Lung (tissue), 12 donors: Measurements from ENCODE around the gene WDR38. TPM values are rescaled to one million over a fixed set of nuclear protein-coding genes. Genes with fewer than 3 reads are reported as not detected.

Source experiments
- ATAC-seq: fragments of 200-7000 bp; cut with Tn5 transposase; one replicate; pipeline ENCODE4 v1.9.1; 2020; ENCODE audit warnings: moderate number of reproducible peaks; ENCODE audit not compliant: insufficient read depth, low FRiP score
- DNase-seq, 3 donors: peaks; one replicate each; pipeline ENCODE4 v3.0.0-alpha.2; 2013 to 2017
- H3K27ac ChIP-seq, 2 donors: one replicate each; pipeline ENCODE4 v1.5.1; 2013; ENCODE audit warnings: mild to moderate bottlenecking in 2 of 2, moderate library complexity in 2 of 2, control low read depth in 1 of 2, inconsistent platforms in 1 of 2, low read depth in 1 of 2, low read length in 1 of 2
- H3K27me3 ChIP-seq, 3 donors: one replicate each; pipeline ENCODE4 v1.5.1; 2013; ENCODE audit warnings: low read length in 2 of 3; ENCODE audit not compliant: control insufficient read depth in 3 of 3, insufficient read depth in 3 of 3
- H3K36me3 ChIP-seq, 4 donors: one replicate each; pipeline ENCODE4 v1.5.1; 2013; ENCODE audit warnings: low read length in 4 of 4, mild to moderate bottlenecking in 1 of 4, moderate library complexity in 1 of 4; ENCODE audit not compliant: control insufficient read depth in 4 of 4, insufficient read depth in 4 of 4
- H3K4me1 ChIP-seq, 5 donors: one replicate each; pipeline ENCODE4 v1.5.1; 2013; ENCODE audit warnings: low read length in 5 of 5, mild to moderate bottlenecking in 2 of 5, moderate library complexity in 1 of 5; ENCODE audit not compliant: control insufficient read depth in 5 of 5, insufficient read depth in 5 of 5
- H3K4me3 ChIP-seq: one replicate; pipeline ENCODE4 v1.5.1; 2013; ENCODE audit warnings: mild to moderate bottlenecking, control low read depth, moderate library complexity
- H3K9ac ChIP-seq, 2 donors: one replicate each; pipeline ENCODE4 v1.5.1; 2013; ENCODE audit warnings: low read length in 2 of 2, control low read depth in 1 of 2; ENCODE audit not compliant: insufficient read depth in 1 of 2
- H3K9me3 ChIP-seq, 4 donors: one replicate each; pipeline ENCODE4 v1.5.1; 2013; ENCODE audit warnings: low read length in 3 of 4, mild to moderate bottlenecking in 1 of 4, moderate library complexity in 1 of 4; ENCODE audit not compliant: control insufficient read depth in 4 of 4, insufficient read depth in 3 of 4
- CTCF ChIP-seq: IDR thresholded peaks from 2 replicates; pipeline ENCODE4 v1.5.1; 2012; ENCODE audit warnings: mild to moderate bottlenecking; ENCODE audit errors: control extremely low read depth, extremely low read depth
- WGBS, 2 donors: extraction: QIAGEN DNeasy Blood & Tissue Kit; methylation state at CpG; one replicate each; pipeline ENCODE4 v1.1.7; 2013; 5-methylcytosine and 5-hydroxymethylcytosine counted together
- polyA plus RNA-seq, 2 donors: library from polyadenylated mRNA; stranded (reverse); fragments of 200-250 nt; gene quantifications; one replicate each; pipeline ENCODE4 v1.2.1, GENCODE V29; 2013
- total RNA-seq, 2 donors: library from RNA; depleted of rRNA in 1 of 2; stranded (reverse); fragments of >200 nt in 1 of 2; gene quantifications; one replicate each; pipeline ENCODE4 v1.2.1, GENCODE V29; 2014 to 2021
- donor health status: control.
- donor health status: control.
- donor health status: Bipolar disorder and iron deficiency.
- donor health status: healthy.
- donor health status: DM: yes; HTN: yes; CAD: no.

The WDR38 gene
- total and polyA plus RNA-seq, 4 donors, result 6.0 to 28.9 (median 12.1) TPM

- DNase-seq (no peak), ATAC-seq (no peak)
- H3K9me3 ChIP-seq, result no peaks in the 10 kb centered on the region
- H3K4me3 ChIP-seq, result peak overlapping the region; percentile 92
- H3K4me1 ChIP-seq, result peaks cover 8 to 24% (median 19%) of the 10 kb centered on the region in 5 donors
- H3K9ac ChIP-seq, result peak overlapping the region; percentile 39 to 66
- no peak for TF ChIP-seq CTCF
- 48 to 51% methylated on average over 6 of the region's 6 CpGs for WGBS, 2 donors
- H3K27me3 ChIP-seq, result no peaks in the 10 kb centered on the region
- peak overlapping the region; percentile 94 for H3K27ac ChIP-seq
- H3K36me3 ChIP-seq, result peaks cover 8 to 21% (median 17%) of the 10 kb centered on the region in 4 donors
Observed at GRCh38 chr9:124870723-124871122, 17.5 kb downstream of the WDR38 start.

GRCh38 chr9:124871156-124871561 lies 17.9 kb downstream of the WDR38 start:
- ATAC-seq (no peak), DNase-seq (no peak)
- no peaks in the 10 kb centered on the region for H3K9me3 ChIP-seq
- H3K27ac ChIP-seq, result no peak overlapping the region
- peaks cover 8 to 24% (median 19%) of the 10 kb centered on the region in 5 donors for H3K4me1 ChIP-seq
- no peak for TF ChIP-seq CTCF
- no peak overlapping the region for H3K4me3 ChIP-seq
- no peaks in the 10 kb centered on the region for H3K27me3 ChIP-seq
- peaks cover 8 to 22% (median 20%) of the 10 kb centered on the region in 4 donors for H3K36me3 ChIP-seq
- 66 to 72% methylated on average over 11 of the region's 11 CpGs for WGBS, 2 donors
- H3K9ac ChIP-seq, result no peak overlapping the region

DNA sequence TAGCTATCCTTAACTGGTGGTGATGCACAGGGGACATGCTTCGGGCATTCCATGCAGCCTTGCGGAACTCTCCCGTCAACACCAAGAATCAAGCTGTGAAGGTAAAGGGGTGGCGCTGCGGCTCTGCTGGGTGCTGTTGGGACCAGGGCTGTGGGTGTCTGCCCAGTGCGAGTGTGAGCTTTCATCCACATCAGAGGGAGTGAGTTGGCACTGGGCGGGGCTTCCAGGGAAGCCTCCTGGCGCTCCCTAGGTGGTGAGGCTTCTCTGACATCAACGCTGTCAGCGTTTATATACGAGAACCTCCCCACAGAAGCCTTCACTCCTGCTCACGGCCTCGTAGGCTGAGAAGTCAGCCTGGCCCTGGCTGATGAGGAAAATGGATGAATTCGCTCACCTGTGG lies 20.4 kb downstream of the WDR38 start:
- WGBS, 2 donors, result 88 to 91% methylated on average over 14 of the region's 14 CpGs
- peaks cover 8 to 21% (median 16%) of the 10 kb centered on the region in 5 donors for H3K4me1 ChIP-seq
- no peak for ATAC-seq
- DNase-seq, result no peak
- no peak for TF ChIP-seq CTCF
- H3K4me3 ChIP-seq, result no peak overlapping the region
- H3K36me3 ChIP-seq, result peaks cover 19 to 35% (median 26%) of the 10 kb centered on the region in 4 donors
- no peaks in the 10 kb centered on the region for H3K9me3 ChIP-seq
- H3K9ac ChIP-seq, result no peak overlapping the region
- H3K27me3 ChIP-seq, result no peaks in the 10 kb centered on the region
- H3K27ac ChIP-seq, result peak overlapping the region in 1 of 2 donors; percentile 14

DNA sequence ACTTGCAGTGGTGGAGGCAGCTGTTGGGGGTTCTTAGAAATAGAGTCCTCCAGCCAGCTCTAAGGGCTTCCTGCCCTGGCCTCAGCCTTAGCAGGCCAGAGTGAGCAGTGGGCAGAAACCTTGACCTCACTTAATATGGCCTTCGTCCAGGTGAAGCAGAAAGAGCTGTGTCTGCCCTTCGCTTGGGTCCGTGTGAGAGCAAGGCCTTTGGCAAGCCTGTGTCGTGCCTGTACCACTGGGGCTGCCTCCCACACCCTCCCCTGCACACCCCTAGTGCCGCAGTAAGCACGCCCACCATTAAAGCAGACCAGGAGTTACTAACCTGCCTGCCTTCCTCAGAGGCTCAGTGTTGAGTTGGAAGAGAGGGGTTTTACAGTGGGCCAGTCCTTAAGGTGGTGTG lies 22.2 kb downstream of the WDR38 start:
- H3K9me3 ChIP-seq, result no peaks in the 10 kb centered on the region
- WGBS, 2 donors, result 94% methylated on average over 5 to 6 of the region's 6 CpGs
- no peak overlapping the region for H3K27ac ChIP-seq
- no peak for TF ChIP-seq CTCF
- H3K27me3 ChIP-seq, result no peaks in the 10 kb centered on the region
- H3K9ac ChIP-seq, result no peak overlapping the region
- no peak overlapping the region for H3K4me3 ChIP-seq
- ATAC-seq, result no peak
- H3K36me3 ChIP-seq, result peaks cover 22 to 46% (median 29%) of the 10 kb centered on the region in 4 donors
- H3K4me1 ChIP-seq, result peaks cover 8 to 20% (median 16%) of the 10 kb centered on the region in 5 donors
- DNase-seq, result no peak
